ENCODE measurements around the gene CTTNBP2NL.

- no peak for TF ChIP-seq RAD21 (IDR thresholded peaks at IDR 0.05)
- TF ChIP-seq TAF1 (conservative IDR thresholded peaks at IDR 0.05): no peak
Measured at GRCh38 chr1:112429749-112430148, 33.7 kb downstream of the CTTNBP2NL start.
